Measurements from ENCODE around the gene TMEM18.

- no peak for TF ChIP-seq RAD21 (IDR thresholded peaks at IDR 0.05; ENCODE audit: low read depth)
- TF ChIP-seq EGR1 (IDR thresholded peaks at IDR 0.05) = no peak
- TF ChIP-seq NFIC (IDR thresholded peaks at IDR 0.05) = no peak
- TF ChIP-seq REST (IDR thresholded peaks at IDR 0.05; ENCODE audit: low read depth) = no peak
- TF ChIP-seq CREB1 (IDR thresholded peaks at IDR 0.05; ENCODE audit: low read depth) = no peak
- TF ChIP-seq TAF1 (IDR thresholded peaks at IDR 0.05; ENCODE audit: low read depth) = peak; percentile 37; the same call in 1 of the 2 replicates
Measured at GRCh38 chr2:675982-676646, 1.1 kb downstream of the TMEM18 start.

All from Ishikawa (cell line).